Right atrium auricular region (tissue), 2 donors: ENCODE data around the gene SLC12A2. TPM values are rescaled to one million over a fixed set of nuclear protein-coding genes. Genes with fewer than 3 reads are reported as not detected.

Experiments
- DNase-seq: peaks from one replicate; pipeline ENCODE4 v3.0.0-alpha.2; 2019; ENCODE audit warnings: low spot score
- H3K27ac ChIP-seq, 2 donors: fragments of 200-600 bp; sonication (generic); 1 replicate in 1 of 2; 2 replicates in 1 of 2; pipeline ENCODE4 v1.5.1; 2016 to 2019
- H3K27me3 ChIP-seq, 2 donors: fragments of 200-600 bp; sonication (generic); one replicate each; pipeline versions ENCODE4 v1.5.1 to v1.6.0; 2017 to 2019
- H3K36me3 ChIP-seq: fragments of 200-600 bp; sonication (generic); one replicate; pipeline ENCODE4 v1.5.1; 2016
- H3K4me1 ChIP-seq, 2 donors: fragments of 200-600 bp; sonication (generic); one replicate each; pipeline versions ENCODE4 v1.5.1 to v1.6.0; 2017 to 2019
- H3K4me3 ChIP-seq, 2 donors: fragments of 200-600 bp; sonication (generic); 1 replicate in 1 of 2; 2 replicates in 1 of 2; pipeline ENCODE4 v1.5.1; 2017 to 2019; ENCODE audit warnings: mild to moderate bottlenecking in 1 of 2, moderate library complexity in 1 of 2
- H3K9me3 ChIP-seq, 2 donors: fragments of 200-600 bp; sonication (generic); one replicate each; pipeline ENCODE4 v1.5.1; 2019
- CTCF ChIP-seq, 2 donors: fragments of 200-600 bp; sonication (generic); IDR thresholded peaks; one replicate each; pipeline ENCODE4 v1.5.1; 2019; ENCODE audit warnings: antibody characterized with exemption in 2 of 2
- total RNA-seq, 2 donors: library from RNA; depleted of rRNA; stranded (reverse); fragments of >200 nt; gene quantifications; one replicate each; pipeline ENCODE4 v1.1.0, GENCODE V29; 2016

SLC12A2 gene
- total RNA-seq, 2 donors from 2014 or later = 9.1 to 17.1 TPM

GRCh38 chr5:128105203-128105602 is 21.6 kb downstream of the SLC12A2 start:
- DNase-seq = no peak

DNA sequence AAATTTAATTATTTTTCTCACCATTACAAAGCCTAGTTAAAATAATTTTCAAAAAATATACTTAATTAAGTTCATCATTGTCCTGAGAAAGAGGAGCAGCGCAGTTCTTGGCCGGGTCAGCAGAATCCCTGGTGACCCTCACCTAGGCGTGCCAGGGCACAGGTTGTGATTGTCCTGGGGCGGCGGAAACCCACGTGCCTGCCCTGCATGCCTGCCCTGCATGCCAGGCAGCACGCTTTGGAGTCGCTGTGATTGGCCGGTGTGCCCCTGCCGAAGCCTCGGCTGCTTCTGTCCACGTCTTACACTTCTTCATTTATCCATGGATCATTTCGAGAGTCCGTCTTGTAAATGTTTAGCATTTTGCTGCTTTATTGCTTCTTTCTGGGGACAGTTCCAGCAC is 25.6 kb downstream of the SLC12A2 start:
- Histone ChIP-seq H3K4me3 (no peak overlapping the region), H3K9me3 (no peaks in the 10 kb centered on the region), H3K36me3 (peaks cover 3% of the 10 kb centered on the region), H3K27me3 (no peaks in the 10 kb centered on the region), H3K27ac (no peak overlapping the region), H3K4me1 (no peaks in the 10 kb centered on the region)
- DNase-seq = no peak
- TF ChIP-seq CTCF (IDR thresholded peaks at IDR 0.05) = no peak

More at GRCh38 chr5:128105203-128105602, 21.6 kb downstream of the SLC12A2 start:
- Histone ChIP-seq H3K27me3 (no peaks in the 10 kb centered on the region), H3K4me1 (peaks cover 0 to 4% of the 10 kb centered on the region in 2 donors), H3K27ac (no peak overlapping the region), H3K36me3 (no peaks in the 10 kb centered on the region), H3K4me3 (no peak overlapping the region), H3K9me3 (no peaks in the 10 kb centered on the region)
- no peak for TF ChIP-seq CTCF (IDR thresholded peaks at IDR 0.05)

DNA sequence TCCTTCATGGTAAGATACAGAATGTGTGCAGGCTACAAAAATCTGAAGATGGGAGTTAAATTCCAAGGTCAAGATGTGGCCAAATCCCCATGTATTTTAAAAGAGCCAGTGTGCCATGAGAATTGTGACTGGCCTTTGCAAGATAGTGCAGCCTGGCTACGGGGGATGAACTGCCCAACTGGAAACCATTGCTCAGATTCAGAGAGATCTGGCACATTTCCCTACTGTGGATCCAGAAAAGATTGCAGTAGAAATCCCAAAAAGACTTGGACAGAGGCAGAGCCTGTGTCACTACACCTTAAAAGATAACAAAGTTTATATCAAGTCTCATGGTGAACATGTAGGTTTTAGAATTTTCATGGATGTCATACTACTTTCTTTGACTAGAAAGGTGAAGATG is 26.2 kb downstream of the SLC12A2 start:
- Histone ChIP-seq H3K4me1 (no peaks in the 10 kb centered on the region), H3K27ac (no peak overlapping the region), H3K9me3 (no peaks in the 10 kb centered on the region), H3K4me3 (no peak overlapping the region), H3K27me3 (no peaks in the 10 kb centered on the region), H3K36me3 (peaks cover 10% of the 10 kb centered on the region)
- no peak for DNase-seq
- TF ChIP-seq CTCF (IDR thresholded peaks at IDR 0.05) = no peak

GRCh38 chr5:128111818-128112448 is 28.4 kb downstream of the SLC12A2 start:
- H3K27me3 ChIP-seq = no peaks in the 10 kb centered on the region
- TF ChIP-seq CTCF (IDR thresholded peaks at IDR 0.05) = no peak
- H3K9me3 ChIP-seq = no peaks in the 10 kb centered on the region
- peaks cover 27% of the 10 kb centered on the region for H3K36me3 ChIP-seq
- no peak overlapping the region for H3K27ac ChIP-seq
- DNase-seq = no peak
- no peaks in the 10 kb centered on the region for H3K4me1 ChIP-seq
- H3K4me3 ChIP-seq = no peak overlapping the region

DNA sequence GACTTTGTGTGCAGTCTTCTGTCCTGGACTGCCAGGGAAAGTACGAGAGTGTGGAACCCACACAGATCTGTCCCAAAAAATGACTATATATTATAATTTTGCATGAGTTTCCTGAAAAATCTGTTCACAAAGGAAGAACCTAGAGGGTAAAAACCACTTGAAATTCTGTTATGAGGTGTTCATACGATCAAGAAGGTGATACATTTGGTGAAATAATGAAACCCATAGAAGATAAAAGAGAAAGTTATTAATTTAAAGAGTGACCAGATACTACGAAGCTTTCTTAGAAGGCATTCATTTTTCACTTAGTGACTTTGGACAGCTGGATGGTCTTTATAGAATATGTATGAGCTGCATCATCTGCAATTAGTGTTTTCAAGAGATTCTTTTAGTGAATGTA is 32.9 kb downstream of the SLC12A2 start:
- Histone ChIP-seq H3K27me3 (no peaks in the 10 kb centered on the region), H3K27ac (no peak overlapping the region), H3K4me1 (no peaks in the 10 kb centered on the region), H3K4me3 (no peak overlapping the region), H3K9me3 (no peaks in the 10 kb centered on the region), H3K36me3 (peaks cover 27% of the 10 kb centered on the region)
- TF ChIP-seq CTCF (IDR thresholded peaks at IDR 0.05) = no peak
- DNase-seq = no peak

GRCh38 chr5:128118214-128118613 is 34.6 kb downstream of the SLC12A2 start:
- Histone ChIP-seq H3K36me3 (peaks cover 27% of the 10 kb centered on the region), H3K27ac (no peak overlapping the region), H3K4me3 (no peak overlapping the region), H3K9me3 (no peaks in the 10 kb centered on the region), H3K27me3 (no peaks in the 10 kb centered on the region), H3K4me1 (no peaks in the 10 kb centered on the region)
- DNase-seq = no peak
- TF ChIP-seq CTCF (IDR thresholded peaks at IDR 0.05) = no peak
